ENCODE measurements around the gene CENPF. TPM values are rescaled to one million over a fixed set of nuclear protein-coding genes. Genes with fewer than 3 reads are reported as not detected.
A peak's percentile ranks its signal among the peaks of the same experiment; 100 is the strongest.
"Not testable (repeated sequence)": the region's sequence is repeated elsewhere in the genome, so short reads cannot be mapped to it uniquely, and the experiment has no call there.

Gene CENPF
- total RNA-seq, 1 donor from 2014 or later = 8.7 TPM

DNA sequence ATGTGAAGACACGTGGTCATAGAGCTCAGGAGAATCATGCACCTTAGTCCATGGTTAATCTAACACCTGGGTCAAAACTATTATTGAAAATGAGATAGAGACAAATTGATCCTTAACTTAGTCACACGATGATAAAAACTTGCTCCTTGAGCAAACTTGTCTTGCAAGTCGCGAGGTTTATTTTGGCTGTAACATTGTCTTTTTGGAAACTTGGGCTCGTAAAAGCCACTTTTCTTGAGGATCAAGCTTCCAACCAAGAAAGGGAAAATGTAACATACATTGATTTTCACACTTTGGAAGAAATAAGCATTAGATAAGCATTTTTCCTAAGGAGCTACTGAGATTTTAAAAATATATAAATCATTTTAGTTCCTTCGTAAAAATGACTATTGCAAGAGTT is 19.9 kb upstream of the CENPF start:
- DNase-seq (ENCODE audit: low read depth) = no peak

DNA sequence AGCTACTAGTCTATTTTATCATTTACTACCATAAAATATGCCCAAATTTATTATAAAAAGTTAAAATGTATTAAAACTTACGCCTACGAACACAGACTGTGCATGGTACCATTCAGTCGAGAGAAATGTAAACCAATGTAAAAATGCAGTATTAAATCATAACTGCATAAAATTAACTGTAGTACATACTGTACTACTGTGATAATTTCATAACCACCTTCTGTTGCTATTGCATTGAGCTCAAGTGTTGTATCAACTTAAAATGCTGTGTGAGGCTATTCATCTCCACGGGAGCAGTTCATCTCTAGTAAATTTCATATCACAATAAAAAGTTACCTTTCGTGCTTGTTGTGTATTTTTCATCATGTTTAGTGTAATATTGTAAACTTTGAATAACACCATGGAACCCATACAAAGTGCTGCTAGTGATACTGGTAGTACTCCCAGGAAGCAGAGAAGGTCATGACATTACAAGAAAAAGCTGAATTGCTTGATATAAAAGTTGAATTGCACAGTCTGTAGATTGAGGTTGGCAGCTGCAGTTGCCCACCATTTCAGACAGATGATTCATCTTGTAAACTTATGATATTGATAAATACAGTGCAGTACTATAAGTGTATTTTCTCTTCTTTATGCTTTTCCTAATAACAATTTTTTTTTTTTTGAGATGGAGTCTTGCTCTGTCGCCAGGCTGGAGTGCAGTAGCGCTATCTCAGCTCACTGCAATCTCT is 19.0 kb upstream of the CENPF start:
- DNase-seq (ENCODE audit: low read depth) = no peak

DNA sequence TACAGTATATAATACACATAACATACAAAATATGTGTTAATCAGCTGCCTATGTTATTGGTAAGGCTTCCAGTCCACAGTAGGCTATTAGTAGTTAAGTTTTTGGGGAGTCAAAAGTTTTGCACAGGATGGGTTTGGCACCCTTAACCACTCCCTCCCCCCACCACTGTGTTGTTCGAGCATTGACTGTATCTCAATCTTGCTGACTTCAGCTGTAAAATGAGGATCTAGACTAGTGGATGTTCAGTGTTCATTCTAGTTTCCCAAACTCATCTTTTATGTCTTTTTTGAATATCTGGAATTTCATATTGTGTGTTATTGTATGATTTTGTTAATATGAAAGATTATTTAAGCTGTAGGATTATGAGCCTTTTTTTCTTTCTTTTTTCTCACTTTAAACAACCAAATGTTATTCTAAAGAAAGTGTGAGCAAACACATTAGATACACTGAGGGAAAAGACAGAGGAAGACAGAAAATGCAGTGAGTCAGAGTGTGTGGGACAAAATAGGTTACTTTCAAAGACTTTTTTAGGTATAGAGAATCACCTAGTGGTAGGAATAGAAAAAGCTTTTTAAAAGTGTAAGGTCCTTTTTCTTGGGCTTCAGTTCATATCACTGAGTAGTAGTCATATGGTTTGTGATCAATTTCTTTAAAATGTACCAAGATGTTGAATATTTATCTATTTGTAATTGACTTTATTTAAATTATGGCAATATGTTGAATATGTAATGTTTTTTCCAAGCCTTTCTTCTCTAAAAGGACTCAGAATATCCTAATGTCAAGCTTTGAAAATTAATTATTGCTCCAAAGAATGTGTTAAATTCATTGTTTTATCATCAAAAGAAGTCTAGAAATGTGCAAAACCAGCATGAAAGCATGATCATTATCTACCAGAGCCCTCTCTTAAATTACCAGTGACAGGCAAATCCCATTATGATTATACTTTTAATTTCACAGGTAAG is 17.9 kb upstream of the CENPF start:
- peak; percentile 83 for DNase-seq (ENCODE audit: low read depth)

DNA sequence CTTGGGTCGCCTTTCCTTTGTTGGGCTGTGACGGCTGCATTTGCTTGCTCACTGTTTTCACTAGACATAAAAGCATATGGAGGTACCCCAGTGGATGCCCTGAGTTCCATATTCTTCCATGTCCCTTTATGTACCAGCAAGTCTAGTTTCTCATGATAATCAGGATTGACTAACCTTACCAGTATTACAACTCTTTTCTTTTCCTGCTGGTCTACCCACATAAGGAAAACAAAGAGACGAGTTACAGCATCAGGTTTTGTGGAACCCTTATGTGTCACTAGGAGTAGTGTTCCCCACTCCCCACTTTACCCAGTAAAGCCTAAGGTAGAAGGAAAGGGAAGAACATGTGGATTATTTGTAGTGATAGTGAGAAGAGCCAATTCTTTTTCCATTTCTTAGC is 16.4 kb upstream of the CENPF start:
- DNase-seq (ENCODE audit: low read depth) = no peak

DNA sequence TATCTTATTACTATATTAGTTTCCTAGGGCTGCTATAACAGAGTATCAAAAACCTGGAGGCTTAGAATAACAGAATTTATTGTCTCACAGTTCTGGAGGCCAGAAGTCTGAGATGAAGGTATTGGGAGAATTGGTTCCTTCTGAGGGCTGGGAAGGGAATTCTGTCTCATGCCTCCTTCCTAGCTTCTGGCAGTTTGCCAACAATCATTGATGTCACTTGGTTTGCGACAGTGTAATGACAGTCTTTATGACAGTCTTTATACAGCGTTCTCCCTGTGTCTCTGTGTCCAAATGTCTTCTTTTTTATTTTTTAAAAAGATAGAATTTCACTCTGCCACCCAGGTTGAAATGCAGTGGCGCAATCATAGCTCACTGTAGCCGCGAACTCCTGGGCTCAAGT is 15.8 kb upstream of the CENPF start:
- no peak for DNase-seq (ENCODE audit: low read depth)

DNA sequence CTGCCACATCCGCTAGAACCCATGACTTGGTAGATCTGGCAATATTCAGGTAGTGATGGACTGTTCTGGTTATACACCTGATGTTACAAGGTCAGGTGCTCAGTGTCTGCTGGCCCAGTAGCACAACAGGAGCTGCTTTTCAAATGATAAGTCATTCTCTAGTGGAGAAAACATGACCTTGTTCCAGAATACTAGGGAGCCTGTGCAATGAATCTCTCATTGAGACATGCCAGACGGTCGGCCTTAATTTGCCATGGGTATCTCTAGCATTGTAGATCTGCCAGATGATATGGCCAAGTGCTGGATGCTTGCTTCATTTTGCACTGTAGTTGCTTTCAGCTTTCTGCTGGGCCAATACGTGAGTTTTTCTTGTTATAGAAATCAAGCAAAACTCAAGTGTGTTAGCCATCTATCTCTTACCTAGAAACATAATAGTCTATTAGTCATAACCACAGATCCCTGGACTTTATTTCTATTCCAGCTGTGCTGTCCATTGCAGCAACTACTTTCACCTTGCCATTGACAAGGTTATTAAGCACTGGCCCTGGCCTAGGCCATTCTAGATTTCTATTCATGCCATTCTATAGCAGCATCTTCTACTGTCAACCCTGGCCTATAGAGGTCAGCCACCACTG is 13.9 kb upstream of the CENPF start:
- peak; percentile 44 for DNase-seq (ENCODE audit: low read depth)

DNA sequence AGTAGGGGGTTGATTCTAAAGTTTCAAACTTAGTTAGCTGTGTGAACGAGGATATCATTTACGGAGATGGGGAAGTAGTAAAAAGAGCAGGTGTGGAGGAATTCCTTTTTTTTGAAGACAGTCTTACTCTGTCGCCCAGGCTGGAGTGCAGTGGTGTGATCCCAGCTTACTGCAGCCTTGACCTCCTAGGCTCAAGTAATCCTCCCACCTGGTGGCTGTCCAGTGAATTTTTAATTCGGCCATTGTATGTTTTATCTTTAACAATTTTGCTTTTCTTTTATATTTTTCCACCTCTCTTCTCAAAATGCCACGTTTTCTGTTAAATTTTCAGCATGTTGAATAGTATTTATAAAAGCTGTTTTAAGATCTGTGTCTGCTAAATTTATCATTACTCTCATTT is 12.3 kb upstream of the CENPF start:
- DNase-seq (ENCODE audit: low read depth) = no peak

DNA sequence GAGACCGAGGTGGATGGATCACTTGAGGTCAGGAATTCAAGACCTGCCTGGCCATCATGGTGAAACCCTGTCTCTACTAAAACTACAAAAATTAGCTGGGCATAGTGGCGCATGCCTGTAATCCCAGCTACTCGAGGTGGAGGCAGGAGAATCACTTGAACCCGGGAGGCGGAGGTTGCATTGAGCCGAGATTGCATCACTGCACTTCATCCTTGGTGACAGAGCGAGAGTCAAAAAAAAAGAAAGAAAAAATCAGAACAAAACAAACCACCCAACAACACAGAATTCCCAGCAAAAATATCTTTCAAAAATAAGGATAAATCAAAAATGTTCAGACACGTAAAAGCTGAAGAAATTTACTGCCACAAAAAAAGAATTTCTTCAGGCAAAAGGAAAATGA is 11.1 kb upstream of the CENPF start:
- not testable (repeated sequence) for DNase-seq (ENCODE audit: low read depth)

DNA sequence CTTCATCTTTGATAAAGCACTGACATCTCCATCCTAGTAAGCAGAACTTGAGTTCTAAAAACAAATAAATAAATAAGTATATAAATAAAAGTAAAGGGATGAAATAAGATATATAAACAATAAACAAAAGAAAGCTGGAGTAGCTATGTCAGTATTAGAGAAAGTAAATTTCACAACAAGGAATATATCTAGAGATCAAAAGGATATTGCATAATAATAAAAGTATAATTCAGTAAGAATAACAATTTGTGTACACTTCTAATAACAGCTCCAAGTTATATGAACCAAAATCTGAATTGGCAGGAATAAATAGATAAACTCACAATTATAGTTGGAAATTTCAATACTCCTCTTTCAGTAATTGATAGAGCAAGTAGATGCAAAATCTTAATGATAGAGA is 9.8 kb upstream of the CENPF start:
- DNase-seq (ENCODE audit: low read depth) = no peak

DNA sequence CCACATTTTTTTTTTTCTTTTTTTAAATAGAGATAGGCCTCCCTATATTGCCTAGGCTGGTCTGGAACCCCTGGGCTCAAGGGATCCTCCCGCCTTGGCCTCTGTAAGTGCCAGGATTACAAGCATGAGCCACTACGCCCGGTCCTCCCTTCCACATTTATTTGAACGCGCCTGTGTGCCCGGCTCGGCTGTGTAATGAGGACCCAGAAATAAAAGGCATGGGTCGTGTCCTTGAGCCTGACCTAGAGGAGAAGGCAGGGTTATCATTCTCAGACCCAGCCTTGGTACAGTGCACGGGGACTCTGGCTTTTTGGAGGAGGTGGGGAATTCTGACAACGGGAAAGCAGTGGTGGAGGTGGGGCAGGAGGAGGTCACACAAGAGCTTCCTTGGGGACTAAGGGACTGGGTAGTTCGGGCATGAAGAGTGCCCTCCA is 841 bp downstream of the CENPF start:
- DNase-seq (ENCODE audit: low read depth) = no peak

DNA sequence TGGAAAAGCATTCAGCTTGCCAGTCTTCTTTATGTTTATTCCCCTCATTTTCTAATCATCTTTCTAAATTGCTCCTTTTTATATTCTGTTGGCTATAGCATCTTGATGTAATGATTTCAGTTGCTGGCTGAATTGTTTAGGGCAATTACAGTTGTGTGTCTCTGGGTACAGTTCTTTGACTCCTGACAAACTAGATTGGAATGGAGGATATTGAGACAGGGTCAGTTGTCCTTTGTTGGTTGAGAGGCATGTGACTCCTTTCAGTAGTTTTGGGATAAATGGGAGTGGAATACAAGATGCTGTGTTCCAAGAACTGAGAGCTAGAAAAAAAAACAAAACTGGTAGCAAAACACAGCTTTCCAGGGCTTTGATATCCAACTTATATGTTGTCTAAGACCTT is 1.5 kb downstream of the CENPF start:
- peak; percentile 49 for DNase-seq (ENCODE audit: low read depth)

DNA sequence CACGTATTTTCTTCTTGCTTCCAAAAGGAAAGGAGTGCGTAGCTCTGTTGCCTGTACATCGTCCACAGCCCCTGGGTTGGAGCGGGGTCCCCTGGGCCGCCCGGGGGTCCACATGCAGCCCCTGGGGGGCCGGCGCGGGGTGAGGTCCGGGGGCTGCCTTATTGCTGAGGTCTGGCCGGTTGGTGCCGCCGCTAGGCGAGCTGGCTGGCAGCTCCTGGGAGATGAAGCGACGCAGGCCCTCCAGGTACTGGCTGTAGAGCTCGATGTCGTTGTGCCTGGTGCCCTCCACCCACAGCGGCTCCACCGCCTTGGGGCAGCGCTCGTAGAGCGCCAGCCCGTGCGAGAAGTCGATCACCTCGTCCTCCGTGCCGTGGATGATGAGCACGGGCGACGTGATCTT is 2.5 kb downstream of the CENPF start:
- DNase-seq (ENCODE audit: low read depth) = not testable (repeated sequence)

DNA sequence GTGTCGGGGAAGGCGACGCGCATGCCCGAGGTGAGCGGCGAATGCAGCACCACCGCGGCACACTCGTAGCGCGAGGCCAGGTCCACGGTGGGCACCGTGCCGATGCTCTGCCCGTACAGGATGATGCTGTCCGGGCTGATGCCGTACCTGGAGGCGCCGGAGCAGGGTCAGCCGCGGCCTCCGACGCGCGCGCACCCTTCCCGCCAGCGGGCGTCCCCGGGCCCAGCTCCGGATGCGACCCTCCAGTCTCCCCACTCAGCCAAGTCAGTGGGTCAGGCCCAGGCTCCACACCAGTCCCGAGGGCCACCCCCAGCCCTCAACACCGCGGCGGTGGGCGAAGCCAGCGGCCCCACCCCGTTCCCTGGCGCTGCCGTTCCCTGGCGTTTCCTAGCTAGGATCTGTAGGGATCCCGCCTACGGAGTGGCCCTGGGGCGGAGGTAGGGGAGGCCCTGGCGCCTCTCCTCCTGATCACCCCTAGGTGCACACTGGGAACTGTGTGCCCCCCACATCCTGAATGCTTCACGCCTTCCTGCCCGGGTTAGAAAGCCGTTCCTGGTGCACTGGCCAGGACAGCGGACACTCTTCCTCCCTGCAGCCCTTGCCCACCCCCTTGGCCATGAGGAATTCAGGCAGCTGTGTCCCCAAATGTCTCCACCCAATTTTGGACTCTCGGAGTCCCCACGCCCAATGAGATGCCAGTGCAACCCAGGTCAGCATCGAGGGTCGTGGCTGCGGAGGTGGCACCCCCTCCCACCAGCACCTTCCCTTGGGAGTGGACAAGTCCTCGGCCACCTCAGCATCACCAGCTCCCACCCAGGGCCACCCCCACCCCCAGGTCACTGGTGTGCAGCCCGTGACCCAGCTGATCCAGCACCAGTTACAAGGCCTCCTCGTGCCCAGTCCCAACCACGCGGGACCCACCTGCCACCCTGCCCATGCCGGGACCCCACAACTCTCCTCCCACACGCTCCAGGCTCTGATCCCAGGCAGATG is 3.2 kb downstream of the CENPF start:
- DNase-seq (ENCODE audit: low read depth) = not testable (repeated sequence)

DNA sequence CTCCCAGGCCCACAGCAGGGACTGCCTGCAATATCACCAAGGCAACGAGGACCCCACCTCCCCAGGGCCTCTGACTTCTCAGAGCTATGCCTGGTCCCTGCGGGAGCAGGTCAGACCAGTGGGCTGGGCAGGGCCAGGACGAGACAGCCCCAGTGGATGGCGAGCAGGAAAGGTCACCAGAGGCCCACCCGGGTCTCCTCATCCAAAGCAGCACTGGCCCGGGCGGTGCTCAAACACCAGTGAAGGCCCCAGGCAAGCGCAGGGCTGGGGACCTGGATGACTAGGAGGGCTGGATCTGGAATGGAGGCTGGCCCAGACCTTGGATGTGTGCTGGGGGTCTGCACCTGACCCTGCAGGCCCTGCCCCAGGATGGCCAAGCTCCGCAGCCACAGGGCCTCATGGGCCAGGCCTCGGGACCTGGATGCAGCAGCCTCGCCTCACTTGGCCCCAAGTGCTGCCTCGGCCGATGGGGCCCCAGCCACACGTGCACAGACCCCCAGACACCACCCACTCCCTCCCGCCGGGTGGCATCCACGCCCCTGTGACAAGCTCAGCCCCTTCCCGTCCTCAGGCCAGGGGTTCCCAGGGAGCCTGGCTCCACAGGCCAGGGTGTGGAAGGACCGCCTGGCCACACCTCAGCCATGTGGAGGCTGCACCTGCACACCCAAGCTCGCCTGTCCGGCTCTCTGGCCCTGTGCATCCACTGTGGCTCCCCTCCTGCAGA is 4.7 kb downstream of the CENPF start:
- not testable (repeated sequence) for DNase-seq (ENCODE audit: low read depth)

DNA sequence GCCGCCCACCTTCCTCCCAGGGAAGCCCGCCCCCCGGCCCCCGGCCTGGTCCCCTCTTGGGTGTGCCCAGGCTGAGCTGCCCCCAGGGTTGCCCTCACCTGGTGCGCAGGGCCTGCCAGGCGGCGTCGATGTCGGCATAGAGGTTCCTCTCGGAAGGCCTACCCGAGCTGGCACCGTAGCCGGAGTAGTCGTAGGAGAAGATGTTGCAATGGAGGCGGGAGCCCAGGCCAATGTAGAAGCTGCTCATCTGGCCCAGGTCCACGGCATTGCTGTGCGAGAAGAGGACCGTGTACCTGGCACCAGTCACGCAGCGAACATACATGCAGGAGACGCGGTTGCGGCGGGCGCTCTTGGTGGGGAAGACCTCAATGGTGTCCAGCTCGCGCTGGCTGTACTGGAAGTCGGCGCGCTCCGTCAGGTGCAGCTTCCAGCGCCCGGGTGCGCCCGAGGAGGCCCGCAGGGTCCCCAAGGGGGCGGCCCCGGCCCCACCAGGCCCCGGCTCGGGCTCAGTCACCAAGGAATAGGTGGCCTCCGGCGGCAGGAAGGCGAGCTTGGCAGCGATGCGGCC is 5.3 kb downstream of the CENPF start:
- DNase-seq (ENCODE audit: low read depth) = not testable (repeated sequence)

DNA sequence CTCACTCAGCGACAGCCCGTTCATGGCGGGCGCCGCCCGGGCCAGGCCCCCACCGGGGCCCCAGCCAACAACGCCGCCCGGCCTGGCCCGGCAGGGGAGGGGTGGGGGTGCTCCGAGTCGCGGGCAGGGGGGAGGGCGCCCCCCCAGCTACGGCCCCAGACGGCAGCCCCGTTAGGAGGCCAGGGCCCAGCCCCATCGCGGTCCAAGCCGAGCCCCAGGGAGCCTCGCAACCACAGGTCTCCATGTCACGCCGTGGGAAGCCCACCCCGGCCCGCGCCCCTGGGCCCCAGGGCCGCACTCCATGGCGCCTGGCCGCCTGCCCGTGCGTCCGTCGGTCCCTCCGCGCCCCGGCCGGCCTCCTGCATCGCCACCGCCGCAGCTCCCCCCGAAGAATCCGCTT is 5.8 kb downstream of the CENPF start:
- not testable (repeated sequence) for DNase-seq (ENCODE audit: low read depth)

DNA sequence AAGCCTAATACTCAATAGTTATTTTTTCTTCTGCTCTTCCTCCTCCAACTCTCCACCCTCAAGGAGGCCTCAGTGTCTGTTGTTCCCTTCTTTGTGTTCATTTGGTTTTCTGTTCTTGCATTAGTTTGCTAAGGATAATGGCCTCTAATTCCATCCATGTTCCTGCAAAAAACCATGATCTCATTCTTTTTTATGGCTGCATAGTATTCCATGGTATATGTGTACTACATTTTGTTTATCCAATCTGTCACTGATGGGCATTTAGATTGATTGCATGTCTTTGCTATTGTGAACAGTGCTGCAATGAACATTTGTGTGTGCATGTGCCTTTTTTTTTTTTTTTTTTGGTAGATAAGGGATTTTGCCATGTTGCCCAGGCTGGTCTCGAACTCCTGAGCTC is 6.7 kb downstream of the CENPF start:
- DNase-seq (ENCODE audit: low read depth) = no peak

DNA sequence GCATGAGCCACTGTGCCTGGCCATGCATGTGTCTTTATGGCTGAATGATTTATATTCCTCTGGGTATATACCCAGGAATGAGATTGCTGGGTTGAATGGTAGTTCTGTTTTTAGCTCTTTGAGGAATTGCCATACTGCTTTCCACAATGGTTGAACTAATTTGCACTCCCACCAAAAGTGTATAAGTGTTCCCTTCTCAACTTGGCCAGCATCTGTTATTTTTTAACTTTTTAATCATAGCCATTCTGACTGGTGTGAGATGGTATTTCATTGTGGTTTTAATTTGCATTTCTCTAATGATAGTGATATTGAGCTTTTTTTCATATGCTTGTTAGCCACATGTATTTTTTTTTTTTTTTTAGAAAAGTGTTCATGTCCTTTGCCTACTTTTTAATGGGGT is 7.1 kb downstream of the CENPF start:
- peak; percentile 66 for DNase-seq (ENCODE audit: low read depth)

DNA sequence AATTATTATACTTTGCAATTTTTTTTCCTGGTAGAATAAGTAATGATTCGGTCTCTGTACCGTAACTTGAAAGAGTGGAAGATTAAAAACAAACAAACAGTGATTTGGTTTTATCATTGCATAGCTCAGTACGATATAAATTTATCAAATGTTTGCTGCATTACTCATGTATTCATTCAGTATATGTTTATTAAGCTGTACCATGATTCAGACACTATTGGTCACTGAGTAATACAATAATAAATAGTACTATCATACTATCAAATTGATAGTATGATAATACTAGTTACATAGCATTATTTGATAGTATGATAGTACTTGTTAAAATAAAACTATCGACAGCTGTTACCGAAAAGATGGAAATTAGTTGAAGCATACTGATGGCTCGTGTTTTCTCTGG is 12.1 kb downstream of the CENPF start:
- no peak for DNase-seq (ENCODE audit: low read depth)

DNA sequence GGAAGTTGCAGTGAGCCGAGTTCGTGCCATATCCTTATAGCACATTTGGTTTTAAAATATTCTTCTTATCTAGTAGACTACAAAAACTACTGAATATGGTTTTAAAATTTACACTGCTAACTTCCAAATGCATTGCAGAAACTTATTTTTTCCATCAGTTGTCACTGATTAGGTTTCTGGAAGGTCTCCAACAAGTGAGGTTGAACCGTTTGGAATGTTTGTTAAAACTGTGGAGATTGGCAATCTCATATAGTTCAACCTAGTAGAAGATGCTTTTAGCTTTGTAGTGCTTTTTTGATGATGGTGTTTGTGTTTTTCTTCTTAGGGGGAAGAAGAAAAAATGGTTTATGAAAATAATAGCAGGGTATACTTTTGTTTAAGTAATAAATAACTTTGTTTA is 12.9 kb downstream of the CENPF start:
- DNase-seq (ENCODE audit: low read depth) = no peak
